Right kidney (tissue), 1 donor: ENCODE measurements around the gene HSD17B12.
A peak's percentile ranks its signal among the peaks of the same experiment; 100 is the strongest.

Experiments
- DNase-seq: peaks from one replicate; pipeline ENCODE4 v3.0.0-alpha.2; 2016

The HSD17B12 gene

GRCh38 chr11:43866969-43867368, 186.4 kb downstream of the HSD17B12 start:
- no peak for DNase-seq

DNA sequence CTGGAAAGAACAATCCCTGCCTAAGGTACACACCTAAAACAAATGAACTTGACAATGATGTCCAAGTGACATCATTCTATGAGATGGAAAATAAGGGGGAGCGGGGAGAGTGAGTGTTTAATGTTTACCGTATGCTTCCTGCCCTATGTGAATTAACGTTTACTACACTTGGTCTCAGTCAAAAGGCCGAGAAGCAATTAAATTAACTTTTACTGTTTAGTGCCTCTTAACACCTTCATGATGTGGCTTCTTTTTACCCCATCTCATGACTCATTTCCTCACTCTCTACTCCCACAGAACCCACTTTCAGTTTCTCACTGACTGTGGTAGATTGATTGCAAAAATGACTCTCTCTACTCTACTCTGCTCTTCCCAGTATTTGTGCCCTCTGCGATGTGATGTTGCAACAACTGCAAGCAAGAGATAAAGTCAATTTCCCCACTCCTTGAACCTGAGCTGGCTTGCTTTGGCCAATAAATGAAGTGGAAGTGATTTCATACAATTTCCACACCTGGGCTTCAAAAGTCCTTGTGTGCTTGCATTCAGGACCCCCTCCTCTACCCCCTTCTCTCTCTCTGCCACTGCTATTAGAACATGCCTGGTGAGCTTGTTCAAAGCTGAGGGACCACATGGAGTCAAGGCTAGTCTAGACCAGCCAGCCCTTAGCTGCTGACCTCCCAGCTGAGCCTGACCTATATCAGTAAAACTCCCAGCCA, 188.5 kb downstream of the HSD17B12 start:
- no peak for DNase-seq

- no peak for DNase-seq
These were observed 190.5 kb downstream of the HSD17B12 start for GRCh38 chr11:43871051-43871450.

DNA sequence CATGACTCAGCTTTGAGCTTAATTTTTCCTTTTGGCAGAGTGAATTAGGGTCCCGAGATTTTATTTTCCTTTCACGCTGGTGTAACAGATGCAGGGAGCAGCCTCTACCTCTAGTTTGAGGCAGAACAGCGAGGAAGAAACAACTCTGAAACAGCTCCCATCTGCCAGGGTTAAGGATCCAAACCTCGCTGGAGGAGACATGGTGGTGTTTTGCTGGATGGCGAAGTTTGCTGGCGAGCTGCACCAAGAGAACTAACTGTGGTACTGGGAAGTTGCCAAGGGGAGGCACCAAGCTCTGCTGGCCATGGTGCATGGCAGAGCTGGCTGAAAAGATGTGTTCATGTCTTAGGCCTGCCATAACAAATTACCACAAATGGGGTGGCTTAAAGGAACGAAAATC, 192.5 kb downstream of the HSD17B12 start:
- no peak for DNase-seq

GRCh38 chr11:43874078-43874477, 193.5 kb downstream of the HSD17B12 start:
- no peak for DNase-seq

- DNase-seq: no peak
These were observed 194.2 kb downstream of the HSD17B12 start for GRCh38 chr11:43874738-43875137.

- DNase-seq: no peak
These were observed 199.5 kb downstream of the HSD17B12 start for GRCh38 chr11:43879789-43880639.

- peak; percentile 86 for DNase-seq
These were observed 200.2 kb downstream of the HSD17B12 start, which contains the start of gene ALKBH3 for GRCh38 chr11:43880640-43881159. Gene ALKBH3, plus strand, starts transcription at chr11:43880831. Its CDS starts 1,822 bp downstream, at chr11:43882653.

DNA sequence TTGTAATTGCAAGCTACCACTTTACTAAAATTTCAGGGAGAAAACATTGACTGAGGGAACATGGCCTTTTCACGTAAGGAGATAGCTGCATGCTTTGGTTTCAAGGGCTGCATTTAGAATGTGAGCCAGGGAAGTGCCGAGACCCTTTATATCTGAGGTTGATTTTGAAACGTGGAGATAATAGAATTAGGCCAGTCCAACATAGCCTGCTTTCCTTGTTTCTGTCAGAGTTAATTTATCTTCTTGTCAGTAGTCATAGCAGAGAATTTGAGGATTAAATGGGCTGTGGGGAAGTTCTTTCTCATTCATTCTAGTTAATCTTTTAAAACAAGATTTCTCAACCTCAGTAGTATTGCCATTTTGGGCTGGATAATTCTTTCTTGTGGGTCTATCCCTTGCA, 212.3 kb downstream of the HSD17B12 start:
- no peak for DNase-seq

DNA sequence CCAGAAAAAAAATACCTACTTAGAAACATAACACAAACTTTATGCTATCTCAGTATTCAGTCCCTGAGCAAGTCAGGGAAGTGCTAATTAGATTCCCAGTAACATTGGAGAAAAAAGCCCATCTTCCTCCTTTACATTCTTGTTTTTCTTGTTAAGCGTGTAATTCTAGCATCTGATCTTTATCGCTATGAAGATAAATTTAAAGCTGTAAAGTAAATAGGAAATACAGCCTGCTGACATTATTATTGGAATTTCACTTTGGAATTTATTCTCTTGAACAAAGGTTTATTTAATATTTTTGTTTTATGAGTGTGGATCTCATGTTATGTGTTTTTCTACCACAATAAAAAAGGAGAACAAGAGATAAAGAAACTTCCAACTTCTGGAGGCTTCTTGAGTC, 214.0 kb downstream of the HSD17B12 start:
- no peak for DNase-seq

DNA sequence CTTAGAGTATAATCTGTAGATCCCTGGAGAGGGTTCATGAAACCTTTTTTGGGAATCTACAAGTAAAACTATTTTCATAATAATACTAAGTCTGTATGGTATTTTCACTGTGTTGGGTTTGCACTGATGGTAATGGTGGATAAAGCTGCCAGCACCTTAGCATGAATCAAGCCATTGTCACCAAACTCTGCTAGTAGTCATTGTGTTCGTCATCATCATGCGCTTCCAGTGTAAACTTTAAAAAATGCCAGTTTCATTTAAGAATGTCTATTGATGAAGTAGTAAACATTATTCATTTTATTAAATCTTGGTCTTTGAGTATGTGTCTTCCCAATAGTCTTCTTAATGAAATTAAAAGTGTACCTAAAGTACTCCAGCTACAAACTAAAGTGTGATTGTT, 215.1 kb downstream of the HSD17B12 start:
- DNase-seq: no peak

- no peak for DNase-seq
These were observed 218.0 kb downstream of the HSD17B12 start for GRCh38 chr11:43898574-43898973.

- no peak for DNase-seq
These were observed 218.6 kb downstream of the HSD17B12 start for GRCh38 chr11:43899094-43899493.

DNA sequence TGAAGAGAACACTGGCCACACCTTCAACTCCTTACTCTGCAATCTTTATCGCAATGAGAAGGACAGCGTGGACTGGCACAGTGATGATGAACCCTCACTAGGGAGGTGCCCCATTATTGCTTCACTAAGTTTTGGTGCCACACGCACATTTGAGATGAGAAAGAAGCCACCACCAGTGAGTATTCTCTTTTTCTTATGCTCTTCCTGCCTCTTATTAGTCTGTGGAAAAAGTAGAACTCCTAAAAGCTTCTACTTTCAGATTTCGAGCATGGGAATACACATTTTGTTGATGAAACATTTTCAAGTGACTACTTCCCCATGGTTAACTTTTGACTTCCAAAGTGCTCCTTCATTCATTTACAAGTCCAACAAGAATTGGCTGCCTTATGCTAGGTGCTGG, 221.0 kb downstream of the HSD17B12 start:
- DNase-seq: no peak

GRCh38 chr11:43903078-43903477, 222.5 kb downstream of the HSD17B12 start:
- no peak for DNase-seq

- no peak for DNase-seq
These were observed 223.4 kb downstream of the HSD17B12 start for GRCh38 chr11:43903969-43904368.

GRCh38 chr11:43904742-43905535, 224.4 kb downstream of the HSD17B12 start:
- DNase-seq: no peak

DNA sequence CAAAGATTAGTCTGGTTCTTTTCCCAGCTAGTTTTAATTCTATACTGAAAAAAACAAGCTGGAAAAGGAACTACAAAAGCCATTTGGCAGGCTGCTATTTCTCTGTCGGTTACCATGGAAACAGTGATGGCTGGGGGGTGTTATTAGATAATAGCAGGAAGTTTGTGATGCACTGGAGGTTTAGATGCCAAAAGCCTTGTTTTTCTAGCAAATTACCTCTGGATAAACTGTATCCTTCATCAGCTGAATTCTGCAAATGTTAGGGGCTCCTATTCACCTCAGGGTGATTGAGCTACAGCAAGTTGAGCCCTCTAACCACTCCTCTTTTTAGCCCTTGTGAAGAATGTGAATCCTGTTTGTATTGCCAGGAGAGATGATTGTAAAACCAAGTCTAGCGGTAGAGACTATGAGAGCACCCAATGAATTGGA, 225.3 kb downstream of the HSD17B12 start:
- DNase-seq: no peak
